ENCODE data around the gene MKNK2. TPM values are rescaled to one million over a fixed set of nuclear protein-coding genes. Genes with fewer than 3 reads are reported as not detected.
"Not testable (repeated sequence)": the region's sequence is repeated elsewhere in the genome, so short reads cannot be mapped to it uniquely, and the experiment has no call there.

The MKNK2 gene
- polyA plus RNA-seq, 1 experiment, result 31.1 TPM

GRCh38 chr19:2089727-2090053 lies 38.6 kb upstream of the MKNK2 start:
- DNase-seq (ENCODE audit: low read depth, low spot score), result no peak
- Histone ChIP-seq H3K9me3 (ENCODE audit: control insufficient read depth, insufficient read depth, low read length) (peaks cover under 1% of the 10 kb centered on the region; the same call in 1 of the 2 replicates), H3K27ac (ENCODE audit: low read depth, low read length) (no peak overlapping the region), H3K27me3 (ENCODE audit: control insufficient read depth, insufficient read depth, low read length) (no peaks in the 10 kb centered on the region), H3K4me3 (ENCODE audit: low read depth, low read length) (no peak overlapping the region)
- CTCF ChIA-PET, result no interaction called here
- POLR2A ChIA-PET, result no interaction called here
- TF ChIP-seq CTCF (IDR thresholded peaks at IDR 0.05; ENCODE audit: low read depth, low read length), result no peak

GRCh38 chr19:2089001-2089711 lies 38.1 kb upstream of the MKNK2 start:
- no peak overlapping the region for H3K4me3 ChIP-seq (ENCODE audit: low read depth, low read length)
- no peaks in the 10 kb centered on the region for H3K27me3 ChIP-seq (ENCODE audit: control insufficient read depth, insufficient read depth, low read length)
- TF ChIP-seq CTCF (IDR thresholded peaks at IDR 0.05; ENCODE audit: low read depth, low read length), result no peak
- CTCF ChIA-PET, result no interaction called here
- no peak overlapping the region for H3K27ac ChIP-seq (ENCODE audit: low read depth, low read length)
- H3K9me3 ChIP-seq (ENCODE audit: control insufficient read depth, insufficient read depth, low read length), result no peaks in the 10 kb centered on the region; the same call in 1 of the 2 replicates
- POLR2A ChIA-PET, result no interaction called here
- DNase-seq (ENCODE audit: low read depth, low spot score), result no peak

- ChIA-PET CTCF (no interaction called here), POLR2A (no interaction called here)
- no peak for DNase-seq (ENCODE audit: low read depth, low spot score)
These were observed 36.6 kb upstream of the MKNK2 start for GRCh38 chr19:2087621-2088100.

GRCh38 chr19:2086695-2087620 lies 35.9 kb upstream of the MKNK2 start:
- CTCF ChIA-PET; DNase-seq (ENCODE audit: low read depth, low spot score); POLR2A ChIA-PET; H3K4me3 ChIP-seq (ENCODE audit: low read depth, low read length); H3K27ac ChIP-seq (ENCODE audit: low read depth, low read length); H3K9me3 ChIP-seq (ENCODE audit: control insufficient read depth, insufficient read depth, low read length); H3K27me3 ChIP-seq (ENCODE audit: control insufficient read depth, insufficient read depth, low read length): not testable (repeated sequence)

More at GRCh38 chr19:2087621-2088100, 36.6 kb upstream of the MKNK2 start:
- H3K4me3 ChIP-seq (ENCODE audit: low read depth, low read length), result no peak overlapping the region
- no peaks in the 10 kb centered on the region for H3K27me3 ChIP-seq (ENCODE audit: control insufficient read depth, insufficient read depth, low read length)
- TF ChIP-seq CTCF (IDR thresholded peaks at IDR 0.05; ENCODE audit: low read depth, low read length), result no peak
- H3K27ac ChIP-seq (ENCODE audit: low read depth, low read length), result no peak overlapping the region
- H3K9me3 ChIP-seq (ENCODE audit: control insufficient read depth, insufficient read depth, low read length), result no peaks in the 10 kb centered on the region; the same call in 1 of the 2 replicates

- no peak overlapping the region for H3K27ac ChIP-seq (ENCODE audit: low read depth, low read length)
- TF ChIP-seq CTCF (IDR thresholded peaks at IDR 0.05; ENCODE audit: low read depth, low read length), result no peak
- POLR2A ChIA-PET, result interaction anchor here (0.7 kb wide), 1 partner anchor 95 kb away, joined by 8 read pairs; no protein-coding TSS in a partner anchor
- no peaks in the 10 kb centered on the region for H3K27me3 ChIP-seq (ENCODE audit: control insufficient read depth, insufficient read depth, low read length)
- CTCF ChIA-PET, result interaction anchor here (0.6 to 0.7 kb wide), 2 partner anchors 190 to 307 kb away, joined by 4 to 6 read pairs; no protein-coding TSS in a partner anchor
- no peak for DNase-seq (ENCODE audit: low read depth, low spot score)
- no peak overlapping the region for H3K4me3 ChIP-seq (ENCODE audit: low read depth, low read length)
- no peaks in the 10 kb centered on the region; the same call in 1 of the 2 replicates for H3K9me3 ChIP-seq (ENCODE audit: control insufficient read depth, insufficient read depth, low read length)
These were observed 34.1 kb upstream of the MKNK2 start for GRCh38 chr19:2084993-2085720.
